UCSD-AML1 (cell line): ENCODE measurements around the gene GIMAP5.
"Not testable (repeated sequence)": the region's sequence is repeated elsewhere in the genome, so short reads cannot be mapped to it uniquely, and the experiment has no call there.

Experiments used
- DNase-seq: peaks from one replicate; lab custom pipeline; 2025; ENCODE audit not compliant: unreplicated experiment; lab: John Stamatoyannopoulos, UW

The GIMAP5 gene

DNA sequence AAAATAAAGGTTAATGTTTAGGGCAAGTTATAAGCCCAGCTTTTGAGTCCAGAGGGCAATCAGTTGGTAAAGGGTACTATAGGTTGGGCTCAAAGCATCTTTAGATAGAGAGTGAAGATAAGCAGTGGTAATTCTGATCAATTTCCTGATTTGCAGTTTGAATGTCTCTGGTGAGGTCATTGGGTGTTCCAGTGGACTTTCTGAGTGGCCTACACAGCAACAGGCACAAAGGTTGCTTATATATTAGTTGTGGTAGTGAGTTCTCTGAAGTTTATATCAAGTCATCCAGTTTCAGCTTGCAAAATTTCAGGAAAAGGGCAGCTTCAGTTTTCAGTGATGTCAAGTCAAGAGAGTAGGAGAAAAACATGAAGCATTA lies 29.1 kb downstream of the GIMAP5 start:
- DNase-seq, result no peak

DNA sequence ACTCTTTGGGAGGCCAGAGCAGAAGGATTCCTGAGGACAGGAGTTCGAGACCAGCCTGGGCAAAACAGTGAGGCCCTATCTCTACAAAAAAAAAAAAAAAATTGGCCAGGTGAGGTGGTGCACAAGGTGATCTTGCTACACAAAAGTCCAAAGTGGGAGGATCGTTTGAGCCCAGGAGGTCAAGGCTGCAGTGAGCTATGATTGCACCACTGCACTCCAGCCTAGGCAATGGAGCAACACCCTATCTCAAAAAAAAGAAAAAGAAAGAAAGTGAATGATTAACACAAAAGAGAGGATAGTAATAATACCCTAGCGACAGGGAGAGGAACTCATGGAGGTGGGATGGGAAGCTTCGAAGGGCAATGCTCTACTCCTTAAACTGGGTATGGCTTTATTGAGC lies 32.5 kb downstream of the GIMAP5 start:
- no peak for DNase-seq

DNA sequence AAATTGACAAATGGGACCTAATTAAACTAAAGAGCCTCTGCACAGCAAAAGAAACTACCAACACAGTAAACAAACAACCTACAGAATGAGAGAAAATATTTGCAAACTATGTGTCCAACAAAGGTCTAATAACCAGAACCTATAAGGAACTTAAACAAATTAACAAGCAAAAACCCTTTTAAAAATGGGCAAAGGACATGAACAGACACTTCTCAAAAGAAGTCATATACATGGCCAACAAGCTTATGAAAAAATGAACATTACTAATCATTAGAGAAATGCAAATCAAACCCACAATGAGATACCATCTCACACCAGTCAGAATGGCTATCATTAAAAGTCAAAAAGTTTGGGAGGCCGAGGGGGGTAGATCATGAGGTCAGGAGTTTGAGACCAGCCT lies 36.9 kb downstream of the GIMAP5 start:
- DNase-seq, result not testable (repeated sequence)

DNA sequence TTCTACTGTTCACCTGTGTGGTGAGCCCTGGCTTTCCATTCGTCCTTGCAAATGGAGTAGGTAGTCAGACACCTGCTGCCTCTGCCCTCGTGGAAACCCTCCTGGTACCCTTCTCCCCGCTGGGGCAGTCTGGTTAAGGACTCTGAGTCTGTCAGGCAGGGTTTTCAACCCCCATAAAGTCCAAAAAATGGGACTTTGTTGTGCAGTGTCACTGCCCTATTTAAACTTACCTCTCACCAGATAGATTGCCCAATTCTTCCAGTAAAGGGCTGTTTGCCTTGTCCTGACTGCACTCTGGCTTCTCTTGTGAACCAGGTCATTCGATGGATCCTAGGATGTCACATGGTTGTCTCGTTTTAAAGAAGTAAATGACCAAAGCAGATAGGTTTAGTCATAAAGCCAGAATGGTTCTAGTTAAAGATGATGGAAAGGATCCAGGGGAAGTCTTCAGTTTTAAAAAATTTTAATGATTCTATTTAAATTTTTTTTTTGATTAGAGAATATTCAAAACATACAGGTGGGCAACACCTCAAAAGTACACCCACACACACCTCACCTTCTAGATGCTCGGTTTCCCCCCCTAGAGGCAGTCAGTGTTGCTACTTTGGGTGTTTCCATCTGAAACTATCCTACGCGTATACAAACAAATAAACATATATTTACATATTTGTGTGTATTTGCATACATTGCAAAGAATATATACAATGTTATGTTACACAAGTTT lies 41.0 kb downstream of the GIMAP5 start:
- DNase-seq, result no peak

DNA sequence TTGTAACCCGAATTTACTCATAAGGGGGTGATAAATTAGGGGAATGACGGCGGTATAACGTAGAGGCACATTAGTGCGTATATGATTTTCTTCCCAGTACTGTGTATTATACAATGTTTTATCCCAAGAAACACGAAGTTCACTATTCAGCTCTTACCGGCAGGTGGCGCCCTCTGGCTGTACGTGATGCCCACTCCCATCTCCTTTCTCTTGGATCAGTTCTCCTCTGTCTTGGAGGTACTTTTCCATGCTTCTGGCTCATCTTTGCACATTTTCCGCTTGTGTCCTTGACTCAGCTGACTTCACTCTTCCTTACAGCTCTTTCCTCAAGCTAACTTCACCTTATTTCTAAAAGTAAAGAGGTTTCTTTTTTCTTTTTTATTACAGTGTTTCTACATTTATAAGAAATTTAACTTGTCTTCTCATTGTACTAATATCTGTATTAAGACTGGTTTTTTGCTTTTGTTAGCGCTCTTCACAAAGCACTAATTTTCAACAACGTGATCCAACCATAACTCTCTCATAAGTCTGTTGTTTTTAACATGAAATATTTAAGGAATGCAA lies 41.6 kb downstream of the GIMAP5 start:
- peak; percentile 41 for DNase-seq

DNA sequence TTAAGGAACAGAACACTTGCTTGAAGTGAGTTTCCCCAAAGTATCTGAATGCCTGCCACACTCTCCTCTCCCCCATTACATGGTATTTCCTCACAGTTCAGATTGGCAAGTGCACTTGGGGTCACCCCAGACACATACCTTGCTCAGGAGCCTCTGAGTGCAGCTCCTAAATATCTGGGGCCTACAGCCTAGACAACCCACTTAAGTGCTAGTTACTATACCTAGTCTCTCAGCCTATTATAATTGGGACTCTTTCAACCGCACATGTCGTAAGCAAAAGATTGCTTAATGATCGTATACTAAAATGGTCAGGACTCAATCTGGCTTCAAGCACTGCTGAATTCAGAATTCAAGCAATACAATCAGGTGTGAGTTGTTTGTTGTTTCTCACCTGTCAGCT lies 43.1 kb downstream of the GIMAP5 start:
- DNase-seq, result no peak

DNA sequence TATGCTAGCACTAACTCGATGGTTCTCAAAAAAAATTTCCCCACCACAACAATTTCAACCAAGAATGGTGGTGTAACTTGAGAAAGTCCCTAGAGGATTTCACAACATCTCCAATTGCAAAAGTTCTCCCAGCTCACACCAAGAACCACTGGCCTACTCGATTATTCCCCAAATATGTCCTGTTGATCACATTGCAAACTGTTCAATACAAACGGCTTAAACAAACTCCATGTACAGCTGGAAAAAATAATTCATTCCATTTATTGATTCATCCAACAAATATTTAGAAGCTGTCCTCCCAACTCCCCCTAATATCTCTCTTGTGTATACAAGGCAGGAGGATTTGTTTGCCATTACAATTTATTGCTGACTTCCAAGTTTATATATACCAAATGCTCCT lies 43.9 kb downstream of the GIMAP5 start:
- DNase-seq, result no peak

DNA sequence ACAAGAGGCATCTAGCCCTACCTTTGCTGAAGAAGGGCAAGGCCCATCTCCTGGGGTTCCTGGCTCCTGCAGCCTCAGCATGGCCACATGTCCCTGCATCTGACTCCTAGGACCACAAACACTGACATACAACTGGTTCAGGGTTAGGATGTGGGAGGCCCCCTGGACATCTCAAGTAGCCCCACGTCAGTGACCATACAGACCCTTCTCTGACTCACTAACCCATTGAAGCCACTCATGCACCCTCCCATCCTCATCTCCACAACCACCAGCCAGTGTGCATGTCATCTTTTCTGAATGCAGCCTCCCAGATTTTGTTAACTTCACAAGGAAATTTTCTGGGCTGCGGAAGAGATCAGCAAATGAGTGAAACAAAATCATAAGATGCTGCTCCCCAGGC lies 44.7 kb downstream of the GIMAP5 start:
- no peak for DNase-seq

DNA sequence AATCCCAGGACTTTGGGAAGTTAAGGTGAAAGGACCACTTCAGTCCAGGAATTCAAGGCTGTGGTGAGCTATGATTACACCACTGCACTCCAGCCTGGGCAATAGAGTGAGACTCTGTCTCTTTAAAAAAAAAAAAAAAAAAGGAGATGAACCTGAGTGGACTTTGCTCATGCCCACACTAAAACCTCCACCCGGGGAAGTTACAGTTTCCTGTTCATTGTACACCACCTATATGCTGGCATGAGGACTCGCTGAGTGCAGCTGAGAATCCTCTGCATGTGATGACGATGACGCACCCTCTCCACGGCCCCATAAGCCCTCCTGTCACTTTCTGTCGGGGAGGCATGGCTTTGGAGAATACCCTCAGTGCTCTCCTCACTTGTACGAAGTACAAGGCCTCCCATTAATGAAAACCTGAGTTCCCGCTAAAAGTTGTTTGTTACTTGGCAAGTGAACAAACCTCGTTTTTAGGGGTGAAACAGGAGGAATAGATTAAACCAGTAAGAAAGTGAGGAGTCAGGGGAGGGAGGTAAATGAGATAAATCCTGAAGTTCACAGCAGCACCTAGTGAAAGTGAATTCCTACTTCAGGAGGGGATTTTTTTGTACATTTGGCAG lies 47.0 kb downstream of the GIMAP5 start:
- no peak for DNase-seq

DNA sequence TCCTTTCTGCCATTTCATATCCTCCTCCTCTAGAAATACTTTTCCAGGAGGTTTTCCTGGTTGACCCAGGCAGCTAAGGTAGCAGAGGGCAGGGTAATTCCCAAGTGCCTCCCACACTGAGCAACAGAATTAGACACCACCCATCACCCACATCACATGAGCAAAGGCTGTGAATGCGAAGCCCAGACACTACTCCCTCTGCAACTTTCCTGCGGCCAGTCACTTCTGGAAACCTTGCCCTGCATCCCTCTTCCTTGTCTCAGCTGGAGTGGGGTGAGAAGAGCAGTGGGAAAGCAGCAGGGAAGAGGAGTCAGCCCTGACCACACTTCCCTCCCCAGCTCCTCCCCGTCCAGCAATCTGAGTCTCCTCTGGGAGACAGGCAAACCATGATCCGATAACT lies 47.7 kb downstream of the GIMAP5 start:
- no peak for DNase-seq

DNA sequence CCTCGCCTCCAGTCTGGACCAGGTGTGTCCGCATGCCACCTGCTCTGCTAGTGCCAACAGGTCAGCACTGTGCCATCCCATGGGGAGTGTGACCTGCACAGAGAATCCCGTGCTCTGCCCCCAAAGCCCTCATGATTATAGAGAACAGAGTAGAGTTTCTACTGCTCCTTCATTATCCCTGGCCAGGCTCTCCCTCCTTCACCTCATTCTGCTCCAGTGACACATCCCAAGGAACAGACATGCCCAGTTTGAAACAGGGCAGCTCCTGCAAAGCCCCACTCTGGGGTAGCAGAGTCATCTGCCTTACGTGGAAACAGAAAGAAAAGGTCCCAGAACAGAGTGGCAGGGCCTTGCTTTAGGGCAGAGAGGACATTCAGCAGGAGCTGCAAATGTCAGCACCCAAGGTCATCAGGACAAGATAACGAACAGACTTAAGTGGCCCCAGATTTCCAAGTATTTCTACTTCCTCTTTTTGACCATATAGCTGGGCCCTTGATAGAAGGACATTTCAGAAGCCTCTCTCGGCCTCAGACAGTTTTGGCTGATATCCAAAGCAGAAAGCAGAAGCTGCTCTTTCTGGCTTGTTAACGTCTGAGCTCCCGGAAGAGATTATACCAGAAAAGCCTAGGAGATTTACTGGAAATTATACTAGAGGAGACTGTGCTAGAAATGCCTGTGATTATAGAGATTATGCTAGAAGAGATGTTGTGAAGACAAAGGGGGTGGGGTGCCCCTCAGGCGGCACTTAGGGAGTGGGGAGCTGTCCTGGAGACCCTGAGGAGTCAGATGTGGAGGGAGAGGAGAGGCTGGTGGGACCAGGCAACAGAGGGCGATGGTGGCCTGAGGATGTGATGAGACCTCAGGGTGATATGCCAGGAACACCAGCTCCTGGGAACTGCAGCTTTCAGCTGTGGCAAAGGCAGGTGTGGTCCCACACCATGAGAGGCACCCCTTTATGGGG lies 50.4 kb downstream of the GIMAP5 start:
- no peak for DNase-seq

DNA sequence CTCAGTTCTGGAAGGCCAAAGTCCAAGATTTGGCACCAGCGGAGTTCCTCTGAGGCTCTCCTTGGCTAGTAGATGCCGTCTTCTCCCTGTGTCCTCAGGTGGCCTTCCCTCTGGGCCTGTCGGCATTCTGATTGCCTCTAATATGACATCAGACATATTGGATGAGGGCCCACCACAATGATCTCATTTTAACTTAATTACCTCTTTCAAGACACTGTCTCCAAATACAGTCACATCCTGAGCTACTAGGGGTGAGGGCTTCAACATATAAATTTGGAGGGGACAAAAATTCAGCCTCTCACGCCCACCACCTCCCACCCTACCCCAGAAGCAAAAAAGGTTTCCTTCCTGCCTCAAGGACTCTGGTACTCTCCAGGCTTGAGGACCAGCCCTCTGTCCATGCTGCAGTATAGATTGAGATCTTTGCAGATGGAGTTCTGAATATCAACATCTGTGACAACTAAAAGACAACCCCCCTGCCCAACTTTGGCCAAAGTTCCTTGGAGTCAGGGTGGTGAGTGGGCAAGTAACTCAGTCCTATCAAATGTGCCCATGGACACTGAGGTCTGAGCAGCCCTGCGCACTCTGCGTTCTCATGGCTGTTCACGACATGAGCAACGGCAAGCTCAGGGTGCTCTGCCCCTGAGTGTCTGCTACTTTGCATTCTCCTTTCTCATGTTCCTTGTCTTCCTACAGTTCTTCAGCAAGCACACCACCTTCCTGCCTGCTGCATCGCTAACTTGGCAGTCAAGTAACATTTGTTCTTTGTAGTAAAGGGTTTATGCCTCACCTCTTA lies 51.5 kb downstream of the GIMAP5 start:
- DNase-seq, result no peak

DNA sequence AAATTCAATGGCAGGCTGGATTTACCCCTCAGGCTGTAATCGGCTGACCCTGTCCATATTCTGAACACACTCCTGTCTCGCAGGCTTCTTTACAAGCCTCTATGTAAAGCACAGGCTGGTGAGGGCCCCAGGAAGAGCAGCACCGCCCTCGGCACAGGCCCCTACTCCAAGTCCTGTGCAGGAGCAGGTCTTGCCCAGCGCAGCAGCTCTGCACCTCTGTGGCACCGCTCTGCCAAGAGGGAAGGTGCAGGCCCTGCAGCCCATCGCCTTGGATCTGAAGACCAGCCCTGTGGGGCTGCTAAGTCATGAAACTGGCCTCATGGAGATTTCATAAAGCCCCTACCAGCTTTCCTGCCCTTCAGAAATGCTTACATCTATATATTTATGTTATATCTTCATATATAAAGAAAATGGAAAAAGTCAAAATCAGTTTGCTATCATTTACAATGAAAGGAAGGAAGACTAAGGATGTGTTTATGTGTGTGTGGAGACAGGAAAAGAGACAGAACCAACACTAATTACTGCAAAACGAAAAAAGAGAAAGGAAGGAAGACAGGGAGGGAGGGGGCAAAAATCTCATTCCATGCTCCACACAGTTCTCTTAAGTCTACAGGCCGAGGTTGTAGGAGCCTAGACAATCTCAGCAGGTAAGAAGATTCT lies 53.3 kb downstream of the GIMAP5 start:
- no peak for DNase-seq

DNA sequence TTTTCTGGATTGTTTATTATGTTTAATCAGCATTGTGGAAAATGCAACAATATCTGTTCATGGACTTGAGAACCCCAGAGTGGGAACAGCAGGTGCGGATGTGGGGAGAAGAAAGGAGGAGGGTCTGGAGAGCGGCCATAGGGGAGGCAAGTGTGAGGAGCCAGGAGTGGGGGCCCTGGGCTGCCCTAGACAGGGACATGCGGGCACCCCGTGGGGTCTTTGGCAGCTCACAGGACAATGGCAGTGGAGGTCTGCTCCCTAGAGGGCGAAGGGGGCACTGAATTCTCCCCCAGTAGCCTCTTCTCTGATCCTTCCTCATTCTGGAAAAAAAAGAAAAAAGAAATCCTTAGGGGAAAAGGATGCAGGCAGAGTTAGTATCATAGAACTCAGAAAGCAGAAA lies 54.1 kb downstream of the GIMAP5 start:
- no peak for DNase-seq

DNA sequence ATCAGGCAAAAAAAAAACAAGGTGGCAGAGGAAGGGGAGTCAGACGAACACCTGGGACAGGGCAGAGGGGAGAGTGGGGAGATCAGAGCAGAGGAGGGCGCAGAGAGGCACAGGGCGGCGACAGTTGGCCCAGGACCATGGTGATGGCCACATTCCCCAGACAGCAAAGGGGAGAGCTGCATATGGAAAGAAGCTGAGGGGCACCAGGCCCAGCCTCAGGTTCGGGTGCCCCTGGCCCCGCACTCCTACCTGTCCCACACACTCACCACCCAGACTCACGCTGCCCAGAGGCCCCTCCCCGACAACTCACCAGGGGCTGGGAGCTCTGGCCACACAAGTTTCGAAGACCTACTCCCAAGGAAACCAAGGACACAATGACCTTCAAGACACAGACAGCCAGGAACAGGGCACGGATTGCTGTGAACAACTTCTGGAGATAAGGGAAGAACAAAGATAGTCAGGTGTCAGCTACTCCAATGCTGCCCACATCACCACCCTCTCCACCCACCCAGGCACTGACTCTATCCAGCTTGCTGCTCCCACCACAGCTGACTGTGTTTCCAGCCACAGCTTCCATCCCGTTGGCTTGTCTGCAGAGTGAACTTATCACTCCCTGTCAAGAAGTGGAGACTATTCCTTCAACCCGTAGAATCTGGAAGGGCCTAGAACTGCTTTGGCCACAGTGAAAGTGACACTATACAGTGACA lies 54.7 kb downstream of the GIMAP5 start:
- DNase-seq, result no peak
